Measurements from ENCODE around the gene HVCN1. TPM values are rescaled to one million over a fixed set of nuclear protein-coding genes. Genes with fewer than 3 reads are reported as not detected.
"Not testable (repeated sequence)": the region's sequence is repeated elsewhere in the genome, so short reads cannot be mapped to it uniquely, and the experiment has no call there.

HVCN1 gene
- total RNA-seq, 4 donors from 2014 or later: 4.6 to 8.1 (median 5.8) TPM

GRCh38 chr12:110725267-110725666, 36.4 kb upstream of the HVCN1 start:
- Histone ChIP-seq H3K27ac (peak overlapping the region in 1 of 4 donors; percentile 9), H3K27me3 (no peaks in the 10 kb centered on the region), H3K4me3 (no peak overlapping the region), H3K36me3 (peaks cover under 1 to 86% of the 10 kb centered on the region in 2 donors), H3K4me1 (peaks cover 3 to 4% of the 10 kb centered on the region in 2 donors), H3K9me3 (no peaks in the 10 kb centered on the region)
- TF ChIP-seq CTCF (IDR thresholded peaks at IDR 0.05 in 4 of 5, conservative IDR thresholded peaks at IDR 0.05 in 1 of 5) (no peak), POLR2A (IDR thresholded peaks at IDR 0.05) (no peak)
- ATAC-seq (peak in 1 of 2 donors; percentile 36), DNase-seq (no peak)
- intact Hi-C loops (cut with DNase I; ENCODE audit: low total_unique reads): no loop called here
- in situ Hi-C loops (cut with MboI; ENCODE audit: low sequenced_read_pairs in 4 of 4): no loop called here

- H3K27me3 ChIP-seq; H3K27ac ChIP-seq; in situ Hi-C loops (cut with MboI; ENCODE audit: low sequenced_read_pairs in 4 of 4); H3K4me3 ChIP-seq; intact Hi-C loops (cut with DNase I; ENCODE audit: low total_unique reads); H3K4me1 ChIP-seq; DNase-seq; H3K9me3 ChIP-seq; ATAC-seq: not testable (repeated sequence)
- H3K36me3 ChIP-seq: peaks cover 0 to 84% of the 10 kb centered on the region in 2 donors
Measured at GRCh38 chr12:110722892-110723291, 34.0 kb upstream of the HVCN1 start.

- intact Hi-C loops (cut with DNase I; ENCODE audit: low total_unique reads): no loop called here
- in situ Hi-C loops (cut with MboI; ENCODE audit: low sequenced_read_pairs in 4 of 4): no loop called here
- DNase-seq: no peak
Measured at GRCh38 chr12:110721570-110721969, 32.7 kb upstream of the HVCN1 start.

GRCh38 chr12:110720516-110720915, 31.6 kb upstream of the HVCN1 start:
- intact Hi-C loops (cut with DNase I; ENCODE audit: low total_unique reads): no loop called here

More at GRCh38 chr12:110721570-110721969, 32.7 kb upstream of the HVCN1 start:
- Histone ChIP-seq H3K36me3 (peaks cover 0 to 76% of the 10 kb centered on the region in 2 donors), H3K4me3 (no peak overlapping the region), H3K4me1 (peaks cover 0 to 4% of the 10 kb centered on the region in 2 donors), H3K9me3 (no peaks in the 10 kb centered on the region), H3K27ac (no peak overlapping the region), H3K27me3 (no peaks in the 10 kb centered on the region)
- no peak for ATAC-seq
- no peak for TF ChIP-seq POLR2A (IDR thresholded peaks at IDR 0.05)
- no peak for TF ChIP-seq CTCF (IDR thresholded peaks at IDR 0.05 in 4 of 5, conservative IDR thresholded peaks at IDR 0.05 in 1 of 5)

More at GRCh38 chr12:110720516-110720915, 31.6 kb upstream of the HVCN1 start:
- Histone ChIP-seq H3K27me3 (no peaks in the 10 kb centered on the region), H3K9me3 (no peaks in the 10 kb centered on the region), H3K27ac (no peak overlapping the region), H3K36me3 (peaks cover 0 to 66% of the 10 kb centered on the region in 2 donors), H3K4me1 (peaks cover 0 to 4% of the 10 kb centered on the region in 2 donors), H3K4me3 (no peak overlapping the region)
- in situ Hi-C loops (cut with MboI; ENCODE audit: low sequenced_read_pairs in 4 of 4): no loop called here
- DNase-seq: no peak
- TF ChIP-seq CTCF (IDR thresholded peaks at IDR 0.05 in 4 of 5, conservative IDR thresholded peaks at IDR 0.05 in 1 of 5) (no peak), POLR2A (IDR thresholded peaks at IDR 0.05) (no peak)
- no peak for ATAC-seq
